GM04503 (cell line): ENCODE measurements around the gene PNPLA1.

Source experiments
- DNase-seq: peaks from one replicate; pipeline ENCODE4 v3.0.0-alpha.2; 2012; ENCODE audit warnings: low read depth

The PNPLA1 gene

DNA sequence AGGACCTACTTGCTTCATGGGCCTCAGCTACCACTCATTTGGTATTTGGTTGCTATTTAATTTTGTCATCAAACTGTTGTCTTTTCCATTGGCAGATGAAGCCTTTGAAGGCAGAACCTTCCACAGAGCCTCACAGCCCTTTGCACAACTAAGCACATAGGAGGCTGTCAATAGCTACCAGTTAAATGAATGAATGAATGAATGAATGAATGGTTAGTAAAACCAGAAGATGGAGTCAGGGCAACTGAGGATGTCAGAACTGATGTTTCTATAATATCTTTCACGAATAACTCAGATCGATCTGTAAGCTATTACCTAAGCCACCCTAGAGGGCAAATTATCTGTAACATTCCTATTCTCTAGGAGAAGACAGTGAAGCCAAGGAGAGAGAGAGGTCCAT lies 47.8 kb downstream of the PNPLA1 start:
- no peak for DNase-seq

DNA sequence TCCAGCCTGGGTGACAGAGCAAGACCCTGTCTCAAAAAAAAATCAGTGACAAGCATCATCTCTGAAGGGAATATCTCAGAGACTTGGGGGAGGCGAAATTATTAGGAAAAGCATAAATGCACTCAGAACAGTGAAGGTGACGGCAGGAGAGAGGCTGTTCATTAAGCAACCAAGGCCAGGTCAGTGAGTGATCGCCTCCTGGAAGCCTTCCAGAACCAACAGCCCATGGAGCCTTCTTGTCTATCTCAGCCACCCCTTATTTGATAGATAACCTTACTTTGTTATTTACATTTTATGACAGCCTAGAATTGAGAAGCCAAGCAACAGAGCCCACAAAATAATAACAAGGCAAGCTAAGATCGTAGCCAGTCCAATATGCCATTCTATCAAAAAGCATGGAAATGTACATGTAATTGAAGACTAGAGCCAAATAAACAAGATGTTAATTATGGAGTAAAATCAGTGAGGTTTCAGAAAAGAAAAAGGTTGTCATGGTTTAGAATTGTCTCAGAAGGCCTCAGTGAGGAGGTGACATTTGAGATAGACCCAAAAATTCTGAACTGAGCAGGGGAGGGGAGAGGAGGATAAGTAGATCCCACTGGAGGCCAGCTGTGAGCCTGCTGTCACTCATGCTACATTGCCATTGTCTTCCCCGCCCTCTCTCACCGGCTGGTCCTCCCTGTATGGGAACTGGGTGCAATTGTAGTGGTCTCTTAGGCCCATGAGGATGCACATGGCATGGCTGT lies 49.0 kb downstream of the PNPLA1 start:
- no peak for DNase-seq

DNA sequence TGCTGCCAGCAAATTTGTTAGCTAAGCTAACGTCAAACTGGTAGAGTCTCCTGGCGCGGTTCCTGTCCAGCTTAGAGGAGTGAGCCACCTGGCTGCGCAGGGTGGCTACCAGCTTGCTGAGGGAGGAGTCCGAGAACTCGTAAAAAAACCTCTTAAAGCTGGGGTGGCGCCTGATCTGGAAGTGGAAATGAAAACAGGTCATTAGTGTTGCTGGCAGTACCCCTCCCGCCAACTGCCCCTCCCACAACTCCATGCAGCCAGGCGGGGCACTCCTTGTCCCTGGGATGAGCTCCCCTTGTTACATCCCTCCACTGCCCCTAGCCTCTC lies 49.5 kb downstream of the PNPLA1 start:
- DNase-seq = no peak

DNA sequence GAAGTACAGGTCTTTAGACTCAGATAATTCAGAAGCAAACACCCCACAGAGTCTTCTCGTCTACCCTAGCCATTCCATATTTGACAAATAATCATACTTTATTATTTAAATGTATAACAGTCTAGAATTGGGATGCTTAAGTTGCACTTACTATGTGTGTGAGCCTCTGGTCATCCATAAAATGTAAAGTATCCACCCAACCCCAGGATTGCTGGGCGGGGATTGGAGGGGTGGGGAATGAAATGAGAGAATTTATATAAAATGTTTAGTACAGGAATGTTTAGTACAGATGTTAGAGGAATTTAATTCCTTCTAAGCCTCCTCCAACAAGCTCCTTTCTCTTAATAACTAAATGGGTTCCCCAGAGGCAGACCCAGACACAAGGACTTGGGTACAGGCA lies 50.0 kb downstream of the PNPLA1 start:
- no peak for DNase-seq

DNA sequence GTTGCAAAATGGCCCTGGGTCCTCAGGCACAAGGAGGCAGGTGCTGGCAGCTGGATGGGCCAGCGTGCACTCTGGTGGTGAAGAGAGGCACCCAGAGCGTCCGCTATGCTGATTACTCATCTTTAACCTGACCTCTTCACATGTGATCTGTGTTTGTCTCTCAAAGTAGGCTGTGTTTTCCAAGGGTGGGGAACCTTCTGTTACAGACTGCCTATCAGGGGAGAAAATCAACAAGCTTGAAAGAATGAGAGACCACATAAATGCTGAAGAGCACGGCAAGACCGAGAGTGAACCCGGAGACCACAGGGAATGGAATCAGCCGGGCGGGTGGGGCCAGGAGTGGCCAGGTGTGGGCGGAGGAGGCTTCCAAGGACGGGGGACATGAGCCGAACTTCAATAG lies 50.6 kb downstream of the PNPLA1 start:
- no peak for DNase-seq

DNA sequence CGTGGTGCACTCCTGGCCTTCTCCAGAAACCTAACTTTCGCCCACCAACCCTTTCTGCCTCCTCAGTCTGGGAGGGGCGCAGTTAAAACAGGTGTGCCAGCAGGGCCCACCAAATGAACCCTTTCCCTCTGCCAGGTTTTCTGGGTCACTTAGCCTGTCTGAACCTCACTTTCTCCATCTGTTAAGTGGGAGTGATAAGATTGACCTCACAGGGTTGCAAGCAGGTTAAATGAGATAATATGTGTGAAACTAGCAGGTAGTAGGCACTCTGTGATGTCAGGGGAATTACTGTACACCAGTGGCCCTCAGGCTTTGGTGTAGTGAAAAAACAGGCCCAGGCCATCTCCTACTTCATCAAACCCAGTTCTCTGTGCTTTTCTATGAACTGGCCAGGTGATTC lies 52.7 kb downstream of the PNPLA1 start:
- DNase-seq = no peak

DNA sequence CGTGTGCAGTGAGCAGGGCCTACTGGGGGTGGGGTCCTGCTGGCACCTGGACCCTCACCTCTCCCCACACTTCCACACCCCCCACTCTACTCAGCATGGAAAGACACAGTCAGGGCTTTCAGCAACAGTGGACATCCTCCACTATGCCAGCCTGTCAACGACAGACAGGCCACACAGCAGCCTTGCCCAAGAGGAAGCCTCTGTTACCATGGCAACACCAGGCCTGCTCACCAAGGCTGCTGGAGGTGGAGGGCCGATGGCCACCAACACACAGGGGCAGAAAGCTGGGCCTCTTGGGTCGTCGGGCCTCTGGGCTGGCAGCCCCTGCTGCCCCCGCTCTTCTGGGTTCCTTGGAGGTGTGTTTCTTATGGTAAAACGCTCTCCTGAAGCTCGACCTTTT lies 53.2 kb downstream of the PNPLA1 start:
- no peak for DNase-seq

DNA sequence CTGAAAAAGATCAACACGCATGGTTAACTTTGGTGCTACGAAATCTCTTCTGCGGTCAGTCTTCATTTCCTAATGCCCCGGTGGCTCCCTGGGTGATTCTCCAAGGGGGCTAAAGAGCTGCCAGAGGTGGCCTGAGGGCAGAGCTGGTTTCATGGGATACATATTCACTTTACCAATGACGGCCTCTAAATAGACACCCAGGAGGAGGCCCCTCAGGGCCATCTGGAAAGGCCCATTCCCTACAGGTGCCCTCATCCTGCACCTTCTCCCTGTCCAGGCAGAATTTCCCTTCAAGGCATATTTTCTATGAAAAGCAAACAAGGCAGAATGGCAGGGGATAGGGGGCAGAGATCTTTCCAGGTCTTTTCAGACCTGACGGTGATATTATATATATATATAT lies 54.3 kb downstream of the PNPLA1 start:
- DNase-seq = no peak

DNA sequence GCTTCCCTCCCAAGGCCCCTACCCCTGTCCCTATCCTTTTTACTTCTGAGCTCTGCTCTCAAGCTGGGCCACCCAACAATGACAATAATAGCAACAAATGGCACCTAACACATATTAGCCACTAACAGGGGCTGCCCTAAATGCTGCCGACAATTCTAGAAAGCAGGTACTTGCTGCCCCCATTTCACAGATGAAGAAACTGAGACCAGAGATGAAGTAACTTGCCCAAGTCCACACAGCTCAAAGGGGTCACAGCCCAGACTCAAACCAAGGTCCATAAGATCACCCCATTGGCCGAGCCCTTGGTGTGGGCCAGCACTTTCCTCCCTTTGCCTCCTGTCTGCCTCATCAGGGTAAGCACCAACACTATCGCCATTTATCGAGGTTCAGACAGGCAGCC lies 54.9 kb downstream of the PNPLA1 start:
- no peak for DNase-seq

DNA sequence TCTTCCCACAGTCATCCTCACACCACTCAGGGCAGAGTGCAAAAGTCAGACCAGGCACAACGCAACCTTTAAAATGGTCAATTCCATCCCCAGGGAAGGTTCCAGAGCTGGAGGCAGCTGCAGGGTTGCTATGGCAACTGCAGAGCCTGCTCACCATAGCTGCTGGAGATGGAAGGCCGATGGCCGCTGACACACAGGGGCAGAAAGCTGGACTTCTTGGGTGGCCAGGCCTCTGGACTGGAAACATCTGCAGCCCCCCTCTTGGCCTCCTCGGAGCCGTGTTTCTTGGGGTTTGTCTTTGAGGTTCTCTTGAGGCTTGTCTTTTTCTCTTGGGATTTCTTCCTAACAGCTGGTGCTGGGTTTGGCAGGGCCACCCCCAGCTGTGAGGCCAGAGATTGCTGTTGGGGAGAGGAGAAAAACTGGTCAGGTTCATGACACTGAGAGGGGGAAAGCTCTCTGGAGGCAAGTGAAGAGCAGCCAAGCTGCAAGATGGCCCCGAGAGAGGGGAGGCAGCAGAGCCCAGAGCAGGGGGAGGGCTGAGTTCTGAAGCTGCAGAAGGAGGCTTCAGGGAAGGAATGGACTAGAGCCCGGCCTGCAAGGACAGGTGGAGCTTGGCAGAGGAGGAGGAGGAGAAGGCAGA lies 56.6 kb downstream of the PNPLA1 start:
- no peak for DNase-seq

DNA sequence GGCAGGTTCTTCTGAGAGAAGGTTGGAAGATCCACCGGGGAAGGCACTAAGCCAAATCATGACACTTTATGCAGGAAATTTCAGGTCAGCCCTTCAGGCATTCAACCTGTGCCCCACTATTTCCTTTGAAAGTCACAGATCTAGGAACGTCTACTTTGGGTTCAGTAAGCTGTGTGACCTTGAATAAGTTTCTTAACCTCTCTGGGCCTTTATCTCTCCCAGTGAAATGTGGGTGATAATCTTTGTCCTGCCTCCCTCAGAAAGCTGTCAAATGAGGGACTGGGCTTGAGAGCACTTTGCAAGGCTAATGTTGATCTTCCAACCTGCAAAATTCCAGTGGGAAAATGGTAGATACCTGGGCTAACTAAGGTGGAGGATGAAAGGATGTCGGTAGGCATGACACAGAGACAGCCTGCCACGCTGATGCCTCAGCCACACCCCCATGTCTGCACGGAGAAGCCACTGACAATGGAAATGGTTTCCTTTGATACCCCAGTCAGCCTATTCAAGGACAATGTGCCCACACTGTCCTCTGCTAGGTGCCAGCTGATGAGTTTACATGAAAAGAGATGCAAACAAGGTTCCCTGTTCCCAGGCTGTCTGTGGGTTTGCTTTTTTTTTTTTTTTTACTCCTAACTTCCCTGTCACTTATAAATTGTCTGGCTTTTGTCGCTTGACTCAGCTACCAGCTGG lies 57.5 kb downstream of the PNPLA1 start:
- no peak for DNase-seq

DNA sequence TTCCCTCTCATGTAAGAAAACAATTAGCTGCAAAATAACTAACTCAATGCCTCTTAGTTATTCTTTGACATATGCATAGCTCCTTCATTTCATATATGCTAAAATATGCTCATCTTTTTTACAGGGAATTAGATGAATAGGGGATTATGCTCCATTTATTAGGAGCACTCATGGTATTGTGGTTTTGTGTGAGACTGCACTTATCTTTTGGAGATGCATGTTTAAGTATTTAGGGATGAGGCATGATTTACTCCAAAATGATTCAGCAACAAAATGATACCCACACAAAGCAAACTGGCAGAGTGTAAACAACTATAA lies 58.0 kb downstream of the PNPLA1 start:
- no peak for DNase-seq

DNA sequence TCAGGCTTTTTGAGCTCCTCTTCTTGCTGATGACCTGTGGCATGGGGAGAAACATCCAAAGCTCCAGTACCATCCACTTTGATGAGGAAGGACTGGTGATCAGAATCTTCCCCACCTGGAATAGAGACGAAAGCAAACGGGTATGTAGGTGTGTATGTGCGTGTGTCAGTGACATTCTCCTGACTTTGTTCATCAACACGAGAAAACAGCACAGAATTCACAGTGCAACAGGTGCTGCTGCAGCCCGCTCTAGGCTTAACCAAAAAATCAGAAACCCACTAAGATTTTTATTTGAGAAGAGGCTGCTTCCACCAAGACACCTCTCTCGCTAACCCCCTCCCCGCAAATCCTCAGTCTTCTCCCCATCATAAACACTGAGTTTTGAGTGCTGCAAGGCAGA lies 58.7 kb downstream of the PNPLA1 start:
- DNase-seq = no peak

DNA sequence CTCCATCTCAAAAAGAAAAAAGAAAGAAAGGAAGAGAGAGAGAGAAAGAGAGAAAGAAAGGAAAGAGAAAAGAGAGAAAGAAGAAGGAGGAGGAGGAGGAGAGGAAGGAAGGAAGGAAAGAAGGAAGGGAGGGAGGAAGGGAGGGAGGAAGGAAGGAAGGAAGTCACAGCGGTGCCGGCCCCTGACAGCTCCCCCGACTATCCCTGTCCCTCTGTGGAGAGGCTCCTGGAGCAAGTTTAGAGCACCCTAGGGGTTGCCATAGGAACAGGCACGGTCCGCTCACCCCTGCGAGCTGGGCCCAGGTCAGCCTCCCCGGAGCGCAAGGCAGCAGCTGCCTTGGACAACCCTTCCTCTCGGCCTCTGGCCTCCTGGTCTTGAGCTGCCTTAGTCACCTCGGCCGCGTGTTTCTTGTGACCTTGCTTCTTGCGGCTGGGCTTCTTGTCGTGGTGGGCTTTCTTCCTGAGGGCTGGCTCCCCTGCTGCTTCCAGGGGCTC lies 60.0 kb downstream of the PNPLA1 start:
- DNase-seq = no peak

DNA sequence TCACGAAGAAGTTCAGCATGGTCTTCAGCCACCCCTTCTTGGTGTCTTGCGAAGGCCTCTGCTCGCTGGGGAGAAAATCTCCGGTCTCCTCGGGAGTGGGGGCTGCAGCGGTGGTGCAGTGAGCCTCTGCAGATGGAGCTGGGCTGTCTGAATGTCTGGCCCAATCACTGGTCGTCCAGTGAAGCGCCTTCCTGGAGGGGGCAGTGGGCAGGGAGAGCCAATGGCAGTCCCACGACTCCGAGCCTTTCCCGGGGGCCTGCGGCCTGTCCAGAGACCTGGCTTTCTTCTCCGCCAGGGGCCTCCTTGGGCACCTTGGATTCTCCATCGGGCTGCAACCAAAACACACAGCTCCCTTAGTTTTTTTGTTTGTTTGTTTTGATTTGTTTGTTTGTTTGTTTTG lies 60.5 kb downstream of the PNPLA1 start:
- no peak for DNase-seq

DNA sequence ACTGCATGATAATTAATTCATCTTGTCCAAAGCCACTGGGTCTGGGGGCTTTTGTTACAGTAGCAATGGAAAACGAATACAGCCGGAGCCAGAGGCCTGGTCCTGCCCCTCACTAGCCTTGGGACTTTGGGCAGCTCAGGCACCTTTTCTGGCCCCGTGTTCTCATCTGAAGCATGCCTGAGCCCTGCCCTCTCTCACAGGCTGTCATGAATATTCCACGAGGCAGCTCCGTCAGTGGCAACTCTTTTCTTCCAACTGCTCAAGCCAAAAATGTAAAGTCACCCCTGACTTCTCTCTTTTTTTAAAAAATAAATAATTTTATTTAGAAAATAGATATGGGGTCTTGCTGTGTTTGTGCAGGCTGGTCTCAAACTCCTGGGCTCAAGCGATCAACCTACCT lies 61.5 kb downstream of the PNPLA1 start:
- no peak for DNase-seq

DNA sequence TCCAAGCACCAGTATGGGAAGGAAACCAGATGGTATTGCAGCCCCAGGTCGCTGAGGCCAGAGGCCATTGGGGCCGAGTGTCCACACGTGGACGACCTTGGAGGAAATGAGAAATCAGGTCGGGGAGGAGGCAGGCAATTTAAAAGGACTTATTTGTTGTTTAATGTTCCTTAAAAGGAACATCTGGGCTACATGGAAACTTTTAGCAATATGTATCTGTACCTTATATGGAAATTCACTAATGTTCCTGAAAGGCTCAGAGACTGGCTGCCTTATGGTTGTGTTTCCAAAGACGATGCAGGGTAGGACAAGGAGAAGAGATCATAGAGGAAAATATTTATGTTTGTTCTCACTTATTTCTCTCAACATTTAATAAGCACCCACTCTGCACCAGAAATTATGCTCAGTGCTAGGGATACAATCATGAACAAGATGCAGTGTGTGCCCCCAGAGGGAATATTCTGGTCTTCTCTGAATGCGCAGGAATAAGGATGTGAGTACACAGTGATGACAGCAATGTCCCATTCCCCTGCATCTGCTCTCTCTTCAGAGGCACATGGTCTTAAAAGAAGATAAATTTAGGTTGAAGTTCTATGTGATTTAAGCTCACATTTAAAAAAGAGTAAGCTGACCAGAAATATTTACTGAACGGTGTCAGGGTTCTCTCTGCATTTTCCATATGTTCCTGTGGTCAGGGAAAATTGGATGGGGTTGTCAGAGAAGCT lies 63.5 kb downstream of the PNPLA1 start:
- no peak for DNase-seq

DNA sequence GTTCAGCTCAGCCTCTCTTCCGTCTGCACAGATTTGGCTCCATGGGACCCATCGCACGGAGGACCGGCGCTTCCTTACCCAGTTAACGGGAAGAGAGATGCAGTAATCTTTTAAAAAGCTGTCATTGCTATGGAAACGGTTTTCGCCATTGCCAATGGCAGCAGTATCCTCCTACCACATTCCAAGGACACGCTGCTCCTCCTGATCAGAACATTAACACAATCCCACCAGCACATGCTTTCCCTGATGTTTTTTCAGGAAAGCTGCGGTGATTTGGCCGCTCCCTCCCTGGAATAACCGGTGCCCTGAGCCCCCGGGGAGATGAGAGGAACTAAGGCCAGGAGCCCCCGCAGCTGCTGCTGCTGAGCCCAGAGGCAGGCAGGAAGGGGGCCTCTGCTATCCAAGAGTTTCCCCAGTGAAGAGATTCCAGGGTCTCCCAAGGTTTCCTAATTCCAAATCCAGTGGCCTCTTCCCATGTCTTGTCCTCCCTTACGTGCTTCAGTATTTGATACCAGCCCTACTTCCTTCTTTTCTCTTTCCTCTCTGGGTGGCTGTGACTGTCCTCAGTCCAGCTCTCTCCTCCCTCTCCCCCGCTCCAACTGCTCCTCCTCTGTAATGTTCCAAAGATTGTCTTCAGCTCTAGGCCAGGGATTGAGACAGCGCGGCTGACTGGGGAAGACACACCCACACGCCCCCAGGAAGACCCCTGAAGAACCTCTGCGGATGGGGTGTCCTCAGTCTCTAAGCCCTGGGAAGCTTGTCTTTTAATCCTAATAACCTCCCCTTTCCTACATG lies 64.3 kb downstream of the PNPLA1 start:
- DNase-seq = no peak

DNA sequence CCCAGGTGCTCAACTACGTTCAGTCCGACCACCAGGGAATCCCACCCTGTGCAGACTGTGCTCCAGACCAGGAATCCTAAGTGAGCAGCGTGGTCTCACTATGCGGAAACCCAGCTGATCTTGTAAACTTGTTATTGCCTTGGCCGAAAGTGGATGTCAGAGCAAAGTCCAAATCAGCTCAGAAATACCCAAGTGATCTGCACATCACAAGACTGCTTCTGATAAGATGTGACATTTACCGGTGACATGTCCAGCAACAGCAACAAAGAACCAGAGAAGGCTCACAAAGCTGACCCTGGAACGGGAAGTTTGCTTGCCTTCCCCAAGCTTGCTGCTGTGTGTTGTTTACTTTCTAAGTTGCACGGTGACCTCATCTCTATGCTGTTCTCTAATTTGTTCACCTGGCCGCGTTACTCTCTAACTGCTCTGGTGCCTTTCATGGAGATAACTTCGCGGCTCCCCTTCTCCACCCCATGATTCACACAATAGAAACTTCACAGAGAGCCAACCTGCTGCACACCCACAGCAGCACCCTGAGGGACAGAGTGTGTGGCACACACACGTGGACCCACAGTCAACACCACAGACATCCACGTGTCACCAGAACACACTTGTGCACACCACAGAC lies 65.1 kb downstream of the PNPLA1 start:
- DNase-seq = no peak

DNA sequence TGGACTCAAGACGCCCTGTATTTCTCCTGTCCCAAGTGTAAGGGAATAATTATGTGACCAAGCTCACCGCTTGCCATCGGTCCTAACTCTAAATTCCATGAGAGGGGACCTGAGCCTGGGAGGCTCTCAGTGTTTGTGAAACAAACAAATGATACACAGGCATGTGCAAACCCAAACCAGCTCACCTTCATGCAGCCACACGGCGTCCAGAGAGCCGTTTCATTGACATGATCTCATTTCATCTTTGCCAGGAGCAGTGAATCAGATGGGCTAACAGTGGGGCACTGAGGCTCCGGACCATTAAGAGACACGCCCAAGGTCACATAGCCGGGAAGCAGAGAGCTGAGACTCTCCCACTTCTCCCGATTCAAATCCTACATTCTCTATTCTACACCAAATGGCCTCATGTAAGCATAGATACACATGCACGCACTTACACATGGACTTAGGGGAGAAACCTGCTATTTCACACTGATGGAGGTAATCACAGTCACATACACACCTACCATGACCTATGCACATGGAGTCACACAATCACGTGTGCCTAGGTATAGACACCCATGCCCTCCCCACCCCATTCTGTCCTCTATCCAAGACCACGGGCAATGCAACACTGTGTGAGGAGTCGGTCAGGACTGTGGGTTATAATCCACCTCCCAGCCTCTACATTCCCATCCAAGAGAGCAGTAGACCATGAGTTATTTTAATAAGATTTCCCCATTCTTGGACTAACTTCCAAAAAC lies 65.8 kb downstream of the PNPLA1 start:
- no peak for DNase-seq

DNA sequence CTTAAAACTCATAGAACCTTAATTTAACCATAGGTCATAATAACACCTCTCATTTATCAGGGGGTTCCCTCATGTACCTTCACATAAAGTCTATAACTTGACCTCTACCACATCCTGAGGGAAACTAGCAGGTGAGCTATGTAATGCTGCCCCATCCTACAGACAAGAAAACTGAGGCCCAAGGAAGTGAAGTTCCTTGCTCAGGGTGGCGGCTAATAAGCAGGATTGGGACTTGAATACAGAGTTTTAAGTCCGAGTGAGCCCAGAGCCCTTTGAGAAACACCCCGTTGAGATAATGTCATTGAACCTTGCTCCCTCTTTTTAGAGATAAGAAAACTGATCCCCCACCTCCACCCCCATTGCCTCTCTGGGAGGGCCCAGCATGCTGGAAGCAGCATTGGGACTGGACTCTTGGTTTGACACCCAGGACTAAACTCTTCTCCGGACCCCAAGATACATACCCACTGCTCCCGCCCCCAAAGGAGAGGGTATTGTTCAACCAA lies 66.4 kb downstream of the PNPLA1 start:
- DNase-seq = no peak
